ENCODE measurements around the gene FBXO4.

GRCh38 chr5:41980396-41980795 lies 55.3 kb downstream of the FBXO4 start:
- TF ChIP-seq CTCF (IDR thresholded peaks at IDR 0.05) (no peak), POLR2A (IDR thresholded peaks at IDR 0.05) (no peak)
